DOHH2 (cell line): ENCODE measurements around the gene GPR137C.

Experiments used
- H3F3A ChIP-seq: fragments of 200-600 bp; sonication (generic), shearing (Covaris generic); 2 replicates; pipeline ENCODE4 v1.6.0; 2016; ENCODE audit warnings: antibody characterized with exemption, mild to moderate bottlenecking; ENCODE audit not compliant: control insufficient read depth, insufficient read depth
- H3K27ac ChIP-seq: fragments of 200-600 bp; sonication (generic); 2 replicates; pipeline ENCODE4 v1.5.1; 2014; ENCODE audit warnings: low read depth, mild to moderate bottlenecking, low read length, moderate library complexity
- H3K27me3 ChIP-seq: fragments of 200-600 bp; sonication (generic); 2 replicates; pipeline ENCODE4 v1.6.1; 2014; ENCODE audit warnings: mild to moderate bottlenecking, low read length, mixed read lengths; ENCODE audit not compliant: control insufficient read depth
- H3K36me3 ChIP-seq: fragments of 200-600 bp; sonication (generic); 2 replicates; pipeline ENCODE4 v1.6.1; 2014; ENCODE audit warnings: mild to moderate bottlenecking, low read length, moderate library complexity, mixed read lengths; ENCODE audit not compliant: control insufficient read depth
- H3K4me1 ChIP-seq: fragments of 200-600 bp; sonication (generic); 2 replicates; pipeline ENCODE4 v1.6.1; 2014; ENCODE audit warnings: mild to moderate bottlenecking, low read length, mixed read lengths; ENCODE audit not compliant: control insufficient read depth
- H3K4me2 ChIP-seq: fragments of 200-600 bp; sonication (generic); 2 replicates; pipeline ENCODE4 v1.6.0; 2014; ENCODE audit warnings: mild to moderate bottlenecking, low read length, moderate library complexity
- H3K4me3 ChIP-seq: fragments of 200-600 bp; sonication (generic); 2 replicates; pipeline ENCODE4 v1.5.1; 2014; ENCODE audit warnings: mild to moderate bottlenecking, low read length, mixed read lengths
- H3K79me2 ChIP-seq: fragments of 200-600 bp; sonication (generic); 2 replicates; pipeline ENCODE4 v1.6.1; 2014; ENCODE audit warnings: mild to moderate bottlenecking, low read length, mixed read lengths; ENCODE audit not compliant: control insufficient read depth
- H3K9me2 ChIP-seq: fragments of 200-600 bp; sonication (generic); replicated peaks from 2 replicates; pipeline ENCODE4 v1.6.1; 2014; ENCODE audit warnings: mild to moderate bottlenecking, low read length, mixed read lengths; ENCODE audit not compliant: control insufficient read depth
- H3K9me3 ChIP-seq: fragments of 200-600 bp; sonication (generic); 2 replicates; pipeline ENCODE4 v1.6.1; 2014; ENCODE audit warnings: antibody characterized with exemption, low read length, mixed read lengths; ENCODE audit not compliant: control insufficient read depth, insufficient read depth
- H4K20me1 ChIP-seq: fragments of 200-600 bp; sonication (generic); 2 replicates; pipeline ENCODE4 v1.6.0; 2014; ENCODE audit warnings: low read depth, mild to moderate bottlenecking, antibody characterized with exemption, low read length, moderate library complexity; ENCODE audit not compliant: control insufficient read depth, insufficient read depth
- CTCF ChIP-seq: fragments of 200-600 bp; sonication (generic); IDR thresholded peaks from one replicate; pipeline ENCODE4 v1.5.1; 2014; ENCODE audit warnings: antibody characterized with exemption, mild to moderate bottlenecking, low read depth, low read length; ENCODE audit not compliant: poor library complexity, severe bottlenecking
- EZH2phosphoT487 ChIP-seq: fragments of 200-600 bp; sonication (generic); IDR thresholded peaks from 2 replicates; pipeline ENCODE4 v1.6.1; 2017; ENCODE audit warnings: borderline replicate concordance, mild to moderate bottlenecking, antibody characterized with exemption, low read length, moderate library complexity, mixed read lengths

Gene GPR137C

GRCh38 chr14:52545584-52546317 is 6.9 kb upstream of the GPR137C start:
- Histone ChIP-seq H4K20me1 (no peaks in the 10 kb centered on the region), H3K27ac (peak overlapping the region; percentile 44), H3K9me3 (no peaks in the 10 kb centered on the region), H3K4me2 (peak overlapping the region; percentile 66), H3K9me2 (no peaks in the 10 kb centered on the region), H3F3A (no peaks in the 10 kb centered on the region; the same call in 1 of the 2 replicates), H3K4me1 (peaks cover 52% of the 10 kb centered on the region), H3K79me2 (peaks cover 61% of the 10 kb centered on the region), H3K36me3 (peaks cover 39% of the 10 kb centered on the region), H3K27me3 (no peaks in the 10 kb centered on the region), H3K4me3 (peak overlapping the region; percentile 54)
- TF ChIP-seq EZH2phosphoT487, result no peak
- TF ChIP-seq CTCF, result no peak

GRCh38 chr14:52546318-52546670 is 6.3 kb upstream of the GPR137C start:
- Histone ChIP-seq H3K4me3 (peak overlapping the region; percentile 54), H3K4me2 (peak overlapping the region; percentile 66), H3K9me2 (no peaks in the 10 kb centered on the region), H3K79me2 (peaks cover 66% of the 10 kb centered on the region), H3K27ac (peak overlapping the region; percentile 44), H3F3A (no peaks in the 10 kb centered on the region; the same call in 1 of the 2 replicates), H3K9me3 (no peaks in the 10 kb centered on the region), H3K27me3 (no peaks in the 10 kb centered on the region), H3K36me3 (peaks cover 39% of the 10 kb centered on the region), H3K4me1 (peaks cover 58% of the 10 kb centered on the region), H4K20me1 (no peaks in the 10 kb centered on the region)
- TF ChIP-seq CTCF, result no peak
- TF ChIP-seq EZH2phosphoT487, result no peak

GRCh38 chr14:52547027-52547426 is 5.6 kb upstream of the GPR137C start:
- peak overlapping the region; percentile 66 for H3K4me2 ChIP-seq
- no peaks in the 10 kb centered on the region for H3K27me3 ChIP-seq
- TF ChIP-seq EZH2phosphoT487, result no peak
- no peak for TF ChIP-seq CTCF
- peak overlapping the region; percentile 54 for H3K4me3 ChIP-seq
- H3K9me2 ChIP-seq, result no peaks in the 10 kb centered on the region
- no peaks in the 10 kb centered on the region for H4K20me1 ChIP-seq
- H3K36me3 ChIP-seq, result peaks cover 33% of the 10 kb centered on the region
- H3K4me1 ChIP-seq, result peaks cover 58% of the 10 kb centered on the region
- no peaks in the 10 kb centered on the region for H3K9me3 ChIP-seq
- H3K79me2 ChIP-seq, result peaks cover 73% of the 10 kb centered on the region
- H3K27ac ChIP-seq, result peak overlapping the region; percentile 44
- H3F3A ChIP-seq, result no peaks in the 10 kb centered on the region; the same call in 1 of the 2 replicates
